Spleen (tissue), 11 donors: ENCODE measurements around the gene NFIA. TPM values are rescaled to one million over a fixed set of nuclear protein-coding genes. Genes with fewer than 3 reads are reported as not detected.
A peak's percentile ranks its signal among the peaks of the same experiment; 100 is the strongest.

Source experiments
- DNase-seq: peaks from one replicate; pipeline ENCODE4 v3.0.0-alpha.2; 2020
- H3K27ac ChIP-seq, 8 donors: fragments of 200-600 bp; sonication (generic) in 7 of 8; 1 replicate in 4 of 8; 2 replicates in 4 of 8; pipeline versions ENCODE4 v1.5.0 to v1.8.0; 2016 to 2021; ENCODE audit warnings: inconsistent platforms in 4 of 8, mild to moderate bottlenecking in 4 of 8, moderate library complexity in 1 of 8
- H3K27me3 ChIP-seq, 7 donors: fragments of 200-600 bp; sonication (generic) in 6 of 7; replicated peaks in 1 of 7; 1 replicate in 4 of 7; 2 replicates in 3 of 7; pipeline versions ENCODE4 v1.5.0 to v1.8.0; 2016 to 2021; ENCODE audit warnings: inconsistent platforms in 3 of 7, mild to moderate bottlenecking in 1 of 7
- H3K36me3 ChIP-seq, 6 donors: fragments of 200-600 bp; sonication (generic) in 5 of 6; 1 replicate in 4 of 6; 2 replicates in 2 of 6; pipeline versions ENCODE4 v1.5.0 to v1.8.0; 2016 to 2021; ENCODE audit warnings: inconsistent platforms in 2 of 6
- H3K4me1 ChIP-seq, 6 donors: fragments of 200-600 bp; sonication (generic) in 5 of 6; 1 replicate in 3 of 6; 2 replicates in 3 of 6; pipeline versions ENCODE4 v1.5.0 to v1.8.0; 2016 to 2021; ENCODE audit warnings: inconsistent platforms in 3 of 6
- H3K4me3 ChIP-seq, 8 donors: fragments of 200-600 bp; sonication (generic) in 7 of 8; 1 replicate in 4 of 8; 2 replicates in 4 of 8; pipeline versions ENCODE4 v1.5.0 to v1.8.0; 2016 to 2021; ENCODE audit warnings: inconsistent platforms in 4 of 8, mild to moderate bottlenecking in 4 of 8, moderate library complexity in 2 of 8
- H3K9me3 ChIP-seq, 8 donors: fragments of 200-600 bp; sonication (generic) in 7 of 8; 1 replicate in 4 of 8; 2 replicates in 4 of 8; pipeline versions ENCODE4 v1.5.0 to v1.8.0; 2016 to 2021; ENCODE audit warnings: inconsistent platforms in 4 of 8
- POLR2A ChIP-seq, 3 donors: fragments of 450-650 bp; IDR thresholded peaks; one replicate each; pipeline ENCODE4 v1.5.1; 2017; ENCODE audit warnings: antibody characterized with exemption in 3 of 3, mild to moderate bottlenecking in 1 of 3
- POLR2AphosphoS5 ChIP-seq, 3 donors: sonication (generic); formaldehyde crosslinking; IDR thresholded peaks; one replicate each; pipeline ENCODE4 v1.5.1; 2017; ENCODE audit warnings: antibody characterized with exemption in 3 of 3
- WGBS, 5 donors: extraction: QIAGEN DNeasy Blood & Tissue Kit in 3 of 5; methylation state at CpG; one replicate each; pipeline versions ENCODE4 v1.1.5 to v1.1.7; 2013 to 2018; 5-methylcytosine and 5-hydroxymethylcytosine counted together
- intact Hi-C: fragments of 100-400 bp; cut with DNase I; formaldehyde crosslinking; loops from one replicate; pipeline ENCODE4 v1.15.0; 2023; ENCODE audit warnings: low total_unique reads
- polyA plus RNA-seq, 3 donors: library from polyadenylated mRNA; stranded (reverse); fragments of 200-250 nt; gene quantifications; one replicate each; pipeline ENCODE4 v1.2.1, GENCODE V29; 2013
- total RNA-seq, 7 donors: library from RNA; depleted of rRNA in 3 of 7; stranded (reverse); fragments of >200 nt in 3 of 7; fragmentation: NEBNext Ultra II Directional in 4 of 7; extraction: Animal tissue kit (Norgen Biotek cat#: 25700) in 4 of 7; gene quantifications; one replicate each; pipeline versions ENCODE4 v1.1.0 to v1.2.1, GENCODE V29; 2016 to 2021
- TF ChIP-seq, protein P1 (sequence below), 11 experiments: fragments of 200-600 bp in 7 of 11; fragments of 450-650 bp in 4 of 11; sonication (generic) in 4 of 11; IDR thresholded peaks in 8 of 11; conservative IDR thresholded peaks in 3 of 11; 1 replicate in 7 of 11; 2 replicates in 4 of 11; pipeline versions ENCODE4 v1.4.0 to v1.8.0; 2016 to 2021; ENCODE audit warnings: antibody characterized with exemption in 11 of 11, inconsistent platforms in 4 of 11, mild to moderate bottlenecking in 1 of 11
- donor health status: healthy with polysubstance abuse.
- donor health status: DM: no; HTN: no; CAD: no; lungs with moderate emphysema.
- donor health status: DM: no; HTN: no; CAD: no.
- donor health status: Bipolar disorder and iron deficiency.
- donor health status: healthy.
- donor health status: DM: no; HTN: no; CAD: no.
- donor health status: DM: yes; HTN: yes; CAD: no.

The NFIA gene
- total and polyA plus RNA-seq, 10 donors: 3.1 to 76.8 (median 35.5) TPM

DNA sequence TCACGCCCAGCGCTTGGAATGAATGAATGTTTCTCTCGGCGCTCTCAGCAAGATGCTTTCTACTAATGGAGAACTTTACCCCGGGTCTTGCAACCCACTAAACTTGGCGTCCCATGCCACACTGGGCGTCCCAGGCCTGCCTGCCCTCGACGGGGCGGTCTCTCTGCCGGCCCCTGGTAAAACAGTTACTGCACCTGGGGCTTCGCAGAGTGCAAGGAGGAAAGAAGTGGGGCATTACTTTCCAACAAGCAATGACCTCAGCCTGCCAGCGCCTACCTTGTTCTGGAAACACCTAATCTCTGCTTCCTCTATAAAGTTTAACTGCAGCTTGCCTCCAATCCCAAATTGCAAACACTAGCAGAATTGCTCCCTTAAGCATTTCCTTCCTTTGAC lies 27.8 kb upstream of the NFIA start:
- DNase-seq: no peak
- Histone ChIP-seq H3K27me3 (peaks cover 0 to 84% (median 10%) of the 10 kb centered on the region in 7 donors), H3K4me1 (peaks cover 23 to 87% (median 65%) of the 10 kb centered on the region in 6 donors), H3K9me3 (no peaks in the 10 kb centered on the region), H3K36me3 (no peaks in the 10 kb centered on the region), H3K4me3 (peak overlapping the region in 2 of 8 donors; percentile 43 to 71), H3K27ac (peak overlapping the region in 6 of 8 donors; percentile 20 to 85 (median 58))
- TF ChIP-seq, protein P1, sequence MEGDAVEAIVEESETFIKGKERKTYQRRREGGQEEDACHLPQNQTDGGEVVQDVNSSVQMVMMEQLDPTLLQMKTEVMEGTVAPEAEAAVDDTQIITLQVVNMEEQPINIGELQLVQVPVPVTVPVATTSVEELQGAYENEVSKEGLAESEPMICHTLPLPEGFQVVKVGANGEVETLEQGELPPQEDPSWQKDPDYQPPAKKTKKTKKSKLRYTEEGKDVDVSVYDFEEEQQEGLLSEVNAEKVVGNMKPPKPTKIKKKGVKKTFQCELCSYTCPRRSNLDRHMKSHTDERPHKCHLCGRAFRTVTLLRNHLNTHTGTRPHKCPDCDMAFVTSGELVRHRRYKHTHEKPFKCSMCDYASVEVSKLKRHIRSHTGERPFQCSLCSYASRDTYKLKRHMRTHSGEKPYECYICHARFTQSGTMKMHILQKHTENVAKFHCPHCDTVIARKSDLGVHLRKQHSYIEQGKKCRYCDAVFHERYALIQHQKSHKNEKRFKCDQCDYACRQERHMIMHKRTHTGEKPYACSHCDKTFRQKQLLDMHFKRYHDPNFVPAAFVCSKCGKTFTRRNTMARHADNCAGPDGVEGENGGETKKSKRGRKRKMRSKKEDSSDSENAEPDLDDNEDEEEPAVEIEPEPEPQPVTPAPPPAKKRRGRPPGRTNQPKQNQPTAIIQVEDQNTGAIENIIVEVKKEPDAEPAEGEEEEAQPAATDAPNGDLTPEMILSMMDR (IDR thresholded peaks at IDR 0.05 in 8 of 11, conservative IDR thresholded peaks at IDR 0.05 in 3 of 11): no peak
- TF ChIP-seq POLR2A (IDR thresholded peaks at IDR 0.05): no peak
- intact Hi-C loops: loop anchor here (5.0 kb wide), 1 partner anchor 398 kb away; no protein-coding TSS in a partner anchor
- WGBS, 5 donors: 72 to 76% (median 74%) methylated on average over 13 of the region's 13 CpGs

DNA sequence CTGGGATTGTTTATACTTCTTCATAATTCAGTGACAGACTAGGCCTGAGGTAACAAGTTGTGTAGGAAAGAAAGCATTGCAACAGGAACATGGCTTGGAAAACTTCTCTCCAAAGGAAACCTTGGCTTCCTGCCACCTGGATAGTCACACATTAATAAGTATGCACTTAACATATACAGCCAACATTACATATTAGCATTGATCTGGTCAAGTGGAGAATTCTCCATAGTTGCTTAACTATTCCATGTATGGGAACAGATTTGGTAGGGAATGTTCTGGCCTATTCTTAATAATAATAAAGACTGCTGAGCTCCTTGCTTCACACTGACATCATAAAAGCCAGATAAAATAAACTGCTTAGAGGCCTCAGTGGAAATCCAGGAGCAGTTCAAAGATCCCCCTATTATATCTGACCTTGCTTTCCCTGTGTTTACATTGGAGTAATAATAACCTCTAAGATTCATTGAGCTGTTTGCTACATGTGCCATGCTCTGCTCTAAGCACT lies 27.2 kb upstream of the NFIA start:
- H3K4me3 ChIP-seq: no peak overlapping the region
- no peaks in the 10 kb centered on the region for H3K36me3 ChIP-seq
- no peaks in the 10 kb centered on the region for H3K9me3 ChIP-seq
- H3K27me3 ChIP-seq: peaks cover 0 to 82% (median 10%) of the 10 kb centered on the region in 7 donors
- intact Hi-C loops: no loop called here
- peak overlapping the region in 5 of 8 donors; percentile 20 to 85 (median 30) for H3K27ac ChIP-seq
- TF ChIP-seq POLR2AphosphoS5 (IDR thresholded peaks at IDR 0.05) (no peak), POLR2A (IDR thresholded peaks at IDR 0.05) (no peak)
- TF ChIP-seq, protein P1 (IDR thresholded peaks at IDR 0.05 in 8 of 11, conservative IDR thresholded peaks at IDR 0.05 in 3 of 11): no peak
- DNase-seq: no peak
- H3K4me1 ChIP-seq: peaks cover 21 to 83% (median 63%) of the 10 kb centered on the region in 6 donors

DNA sequence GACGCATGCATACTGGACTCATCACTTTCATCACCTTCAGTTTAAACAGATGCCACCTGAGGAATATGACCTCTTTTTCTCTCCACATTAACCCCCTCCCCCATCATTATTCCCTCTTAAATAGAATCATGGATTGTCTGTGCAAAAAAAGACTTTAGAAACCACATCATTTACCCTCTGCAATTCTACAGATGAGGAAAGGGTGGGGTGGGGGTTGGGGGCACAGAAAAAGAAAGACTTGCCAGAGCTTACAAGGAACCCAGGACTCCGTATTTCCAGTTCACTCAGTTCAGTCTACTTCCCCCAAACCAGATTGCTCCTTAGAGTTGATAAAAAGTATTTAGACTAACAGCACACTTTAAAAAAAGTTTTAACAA lies 26.2 kb upstream of the NFIA start:
- Histone ChIP-seq H3K4me1 (peaks cover 21 to 76% (median 59%) of the 10 kb centered on the region in 6 donors), H3K27me3 (peaks cover 0 to 72% (median 5%) of the 10 kb centered on the region in 7 donors), H3K9me3 (no peaks in the 10 kb centered on the region), H3K36me3 (no peaks in the 10 kb centered on the region), H3K27ac (peak overlapping the region; percentile 64 to 89 (median 78)), H3K4me3 (peak overlapping the region in 3 of 8 donors; percentile 54 to 82 (median 66))
- intact Hi-C loops: no loop called here
- TF ChIP-seq, protein P1 (IDR thresholded peaks at IDR 0.05 in 8 of 11, conservative IDR thresholded peaks at IDR 0.05 in 3 of 11): no peak
- TF ChIP-seq POLR2A (IDR thresholded peaks at IDR 0.05): no peak
- TF ChIP-seq POLR2AphosphoS5 (IDR thresholded peaks at IDR 0.05): no peak
- no peak for DNase-seq
- WGBS, 5 donors: 74 to 87% (median 76%) methylated on average over 2 of the region's 2 CpGs

DNA sequence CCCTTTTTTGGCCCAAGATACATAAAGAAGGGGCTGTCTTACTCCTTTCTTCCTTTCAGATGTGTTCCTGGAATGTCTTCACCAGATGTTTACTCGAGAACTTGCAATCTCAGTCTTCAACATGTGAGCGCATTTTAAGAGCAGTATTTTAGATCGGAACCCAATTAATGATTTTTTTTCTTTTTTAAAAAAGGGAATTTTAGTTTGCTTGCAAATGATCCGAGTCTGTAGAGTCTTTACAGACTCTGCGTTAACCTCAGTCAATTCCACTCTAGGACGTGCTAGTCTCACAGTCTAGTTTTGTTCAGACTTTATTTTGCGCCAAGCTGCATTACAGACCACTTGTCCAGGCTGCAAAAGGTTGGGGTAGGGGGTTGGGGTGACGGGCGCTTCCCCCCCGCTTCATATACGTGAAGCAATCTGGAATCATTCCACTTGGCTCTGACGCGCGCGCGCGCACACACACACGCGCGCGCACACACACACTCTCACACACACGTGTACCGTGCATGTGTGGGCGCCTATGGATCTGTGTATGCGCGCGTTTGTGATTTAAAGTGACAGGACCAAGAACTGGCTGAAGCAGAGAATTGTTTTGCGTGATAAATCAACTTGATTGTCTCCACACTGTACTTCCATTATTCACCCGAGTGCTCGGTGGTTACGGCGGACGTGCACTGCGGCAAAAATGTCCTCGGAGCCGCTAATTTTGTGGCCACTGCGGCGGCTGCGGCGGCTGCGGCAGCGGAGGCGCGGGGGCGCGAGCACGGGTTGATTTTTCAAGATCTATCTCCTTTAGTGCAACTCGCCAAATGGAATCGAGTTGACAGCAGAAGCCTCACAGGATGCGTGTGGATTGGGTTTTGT lies 25.6 kb upstream of the NFIA start:
- peak; percentile 81 for DNase-seq
- Histone ChIP-seq H3K27me3 (peaks cover 0 to 68% (median 5%) of the 10 kb centered on the region in 7 donors), H3K36me3 (no peaks in the 10 kb centered on the region), H3K4me3 (peak overlapping the region; percentile 54 to 82 (median 57)), H3K4me1 (peaks cover 21 to 70% (median 55%) of the 10 kb centered on the region in 6 donors), H3K9me3 (no peaks in the 10 kb centered on the region), H3K27ac (peak overlapping the region; percentile 64 to 89 (median 78))
- 4% methylated on average over 50 of the region's 50 CpGs for WGBS, 5 donors
- no peak for TF ChIP-seq POLR2A (IDR thresholded peaks at IDR 0.05)
- TF ChIP-seq POLR2AphosphoS5 (IDR thresholded peaks at IDR 0.05): peak in 2 of 3 donors; percentile 65 to 68
- TF ChIP-seq, protein P1 (IDR thresholded peaks at IDR 0.05 in 8 of 11, conservative IDR thresholded peaks at IDR 0.05 in 3 of 11): no peak
- intact Hi-C loops: no loop called here
